ENCODE data around the gene SORBS1. TPM values are rescaled to one million over a fixed set of nuclear protein-coding genes. Genes with fewer than 3 reads are reported as not detected.

Gene SORBS1
- total RNA-seq, 2 donors from 2014 or later: 56.8 to 79.1 TPM

DNA sequence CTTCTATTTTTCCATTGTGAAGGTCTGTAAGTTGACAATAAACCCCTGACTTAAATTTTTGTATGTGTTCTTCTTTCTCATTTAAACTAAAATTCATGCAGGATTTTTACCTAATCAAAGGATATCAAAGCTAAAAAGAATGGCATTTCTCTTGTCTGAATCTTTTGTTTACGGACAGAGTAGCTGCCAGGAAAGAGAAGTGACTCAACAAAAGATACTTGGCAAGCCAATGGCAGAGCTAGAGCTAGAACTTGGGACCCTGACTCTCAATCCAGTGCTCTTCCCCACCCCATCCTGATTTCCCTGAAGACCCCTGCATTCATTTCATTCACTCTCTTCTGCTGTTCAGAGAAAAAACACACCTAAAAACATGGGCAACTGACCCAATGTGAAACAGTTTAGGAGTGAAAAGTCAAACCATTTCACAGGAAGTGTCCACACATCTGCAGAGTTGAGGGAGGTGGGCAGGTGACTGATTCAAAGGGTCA is 230.2 kb downstream of the SORBS1 start:
- TF ChIP-seq POLR2A (IDR thresholded peaks at IDR 0.05): no peak
- TF ChIP-seq, protein P1, sequence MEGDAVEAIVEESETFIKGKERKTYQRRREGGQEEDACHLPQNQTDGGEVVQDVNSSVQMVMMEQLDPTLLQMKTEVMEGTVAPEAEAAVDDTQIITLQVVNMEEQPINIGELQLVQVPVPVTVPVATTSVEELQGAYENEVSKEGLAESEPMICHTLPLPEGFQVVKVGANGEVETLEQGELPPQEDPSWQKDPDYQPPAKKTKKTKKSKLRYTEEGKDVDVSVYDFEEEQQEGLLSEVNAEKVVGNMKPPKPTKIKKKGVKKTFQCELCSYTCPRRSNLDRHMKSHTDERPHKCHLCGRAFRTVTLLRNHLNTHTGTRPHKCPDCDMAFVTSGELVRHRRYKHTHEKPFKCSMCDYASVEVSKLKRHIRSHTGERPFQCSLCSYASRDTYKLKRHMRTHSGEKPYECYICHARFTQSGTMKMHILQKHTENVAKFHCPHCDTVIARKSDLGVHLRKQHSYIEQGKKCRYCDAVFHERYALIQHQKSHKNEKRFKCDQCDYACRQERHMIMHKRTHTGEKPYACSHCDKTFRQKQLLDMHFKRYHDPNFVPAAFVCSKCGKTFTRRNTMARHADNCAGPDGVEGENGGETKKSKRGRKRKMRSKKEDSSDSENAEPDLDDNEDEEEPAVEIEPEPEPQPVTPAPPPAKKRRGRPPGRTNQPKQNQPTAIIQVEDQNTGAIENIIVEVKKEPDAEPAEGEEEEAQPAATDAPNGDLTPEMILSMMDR (IDR thresholded peaks at IDR 0.05): no peak
- no peaks in the 10 kb centered on the region for H3K9me3 ChIP-seq
- 83 to 84% methylated on average over 1 of the region's 1 CpG for WGBS, 2 donors
- H3K4me3 ChIP-seq: no peak overlapping the region
- no peaks in the 10 kb centered on the region for H3K27me3 ChIP-seq
- H3K4me1 ChIP-seq: no peaks in the 10 kb centered on the region
- H3K36me3 ChIP-seq (replicated peaks in 1 of 2; ENCODE audit: insufficient read depth in 1 of 2, low read depth in 2 of 2): no peaks in the 10 kb centered on the region
- H3K27ac ChIP-seq: no peak overlapping the region
- ATAC-seq (no peak), DNase-seq (no peak)
- intact Hi-C loops (cut with DNase I): no loop called here

- no peak for TF ChIP-seq POLR2A (IDR thresholded peaks at IDR 0.05)
- TF ChIP-seq, protein P1 (IDR thresholded peaks at IDR 0.05): no peak
- Histone ChIP-seq H3K27ac (no peak overlapping the region), H3K4me3 (no peak overlapping the region), H3K27me3 (no peaks in the 10 kb centered on the region), H3K4me1 (no peaks in the 10 kb centered on the region), H3K9me3 (no peaks in the 10 kb centered on the region), H3K36me3 (replicated peaks in 1 of 2; ENCODE audit: insufficient read depth in 1 of 2, low read depth in 2 of 2) (no peaks in the 10 kb centered on the region)
- 89 to 96% methylated on average over 9 of the region's 9 CpGs for WGBS, 2 donors
- intact Hi-C loops (cut with DNase I): no loop called here
- ATAC-seq: no peak
- no peak for DNase-seq
These were observed 231.9 kb downstream of the SORBS1 start for GRCh38 chr10:95329296-95329695.

- Histone ChIP-seq H3K4me1 (no peaks in the 10 kb centered on the region), H3K9me3 (no peaks in the 10 kb centered on the region), H3K36me3 (replicated peaks in 1 of 2; ENCODE audit: insufficient read depth in 1 of 2, low read depth in 2 of 2) (no peaks in the 10 kb centered on the region), H3K27ac (no peak overlapping the region), H3K27me3 (no peaks in the 10 kb centered on the region), H3K4me3 (no peak overlapping the region)
- 84 to 88% methylated on average over 2 to 3 of the region's 3 CpGs for WGBS, 2 donors
- DNase-seq (no peak), ATAC-seq (no peak)
- intact Hi-C loops (cut with DNase I): no loop called here
- TF ChIP-seq POLR2A (IDR thresholded peaks at IDR 0.05): no peak
- TF ChIP-seq, protein P1 (IDR thresholded peaks at IDR 0.05): no peak
These were observed 233.2 kb downstream of the SORBS1 start for GRCh38 chr10:95328013-95328412.

GRCh38 chr10:95327367-95327766 is 233.8 kb downstream of the SORBS1 start:
- DNase-seq (peak; percentile 31 to 72 (median 60)), ATAC-seq (no peak)
- H3K4me1 ChIP-seq: no peaks in the 10 kb centered on the region
- intact Hi-C loops (cut with DNase I): no loop called here
- no peaks in the 10 kb centered on the region for H3K27me3 ChIP-seq
- H3K9me3 ChIP-seq: no peaks in the 10 kb centered on the region
- 70 to 78% methylated on average over 4 to 5 of the region's 5 CpGs for WGBS, 2 donors
- H3K4me3 ChIP-seq: no peak overlapping the region
- H3K27ac ChIP-seq: no peak overlapping the region
- no peaks in the 10 kb centered on the region for H3K36me3 ChIP-seq (replicated peaks in 1 of 2; ENCODE audit: insufficient read depth in 1 of 2, low read depth in 2 of 2)
- TF ChIP-seq, protein P1 (IDR thresholded peaks at IDR 0.05): no peak
- TF ChIP-seq POLR2A (IDR thresholded peaks at IDR 0.05): no peak

DNA sequence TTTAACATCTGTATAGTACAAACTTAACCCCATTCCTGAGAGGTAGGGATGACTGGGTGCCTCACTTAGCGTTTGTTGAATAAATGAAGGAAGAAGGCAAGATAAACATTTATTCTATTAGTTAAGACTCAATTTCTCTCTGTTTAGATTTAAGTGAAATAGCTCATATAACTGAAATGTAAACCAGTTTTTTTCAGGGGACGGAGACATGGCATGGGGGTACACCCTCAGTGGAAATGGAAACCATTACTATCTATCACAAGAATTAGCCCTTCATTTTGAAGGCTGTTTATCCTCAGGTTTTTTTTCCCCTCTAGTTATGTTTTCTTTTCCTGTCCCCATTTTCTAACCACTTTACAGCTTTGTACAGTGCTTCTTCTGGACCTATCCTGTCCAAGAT is 234.8 kb downstream of the SORBS1 start:
- ATAC-seq (no peak), DNase-seq (no peak)
- H3K27ac ChIP-seq: no peak overlapping the region
- TF ChIP-seq, protein P1 (IDR thresholded peaks at IDR 0.05): no peak
- no peak for TF ChIP-seq POLR2A (IDR thresholded peaks at IDR 0.05)
- no peak overlapping the region for H3K4me3 ChIP-seq
- intact Hi-C loops (cut with DNase I): no loop called here
- H3K4me1 ChIP-seq: no peaks in the 10 kb centered on the region
- no peaks in the 10 kb centered on the region for H3K36me3 ChIP-seq (replicated peaks in 1 of 2; ENCODE audit: insufficient read depth in 1 of 2, low read depth in 2 of 2)
- H3K27me3 ChIP-seq: no peaks in the 10 kb centered on the region
- WGBS, 2 donors: 90 to 99% methylated on average over 2 of the region's 2 CpGs
- H3K9me3 ChIP-seq: no peaks in the 10 kb centered on the region

All from body of pancreas (tissue), 4 donors.